Retinal pigment epithelial cell (primary cell): Measurements from ENCODE around the gene DHODH.
"Not testable (repeated sequence)": the region's sequence is repeated elsewhere in the genome, so short reads cannot be mapped to it uniquely, and the experiment has no call there.

Source experiments
- DNase-seq: peaks from one replicate; pipeline ENCODE4 v3.0.0-alpha.2; 2010; ENCODE audit warnings: low read depth
- H3K4me3 ChIP-seq: 2 replicates; pipeline ENCODE4 v1.5.1; 2011; ENCODE audit warnings: mild to moderate bottlenecking, low read length, control low read depth, moderate library complexity
- CTCF ChIP-seq: conservative IDR thresholded peaks from 2 replicates; pipeline ENCODE4 v1.5.1; 2011; ENCODE audit warnings: low read depth, low read length, control low read depth, inconsistent platforms

Gene DHODH

GRCh38 chr16:72043058-72043457, 34.5 kb downstream of the DHODH start:
- no peak for DNase-seq
- no peak overlapping the region for H3K4me3 ChIP-seq
- TF ChIP-seq CTCF, result no peak

GRCh38 chr16:72043539-72043938, 35.0 kb downstream of the DHODH start:
- no peak for DNase-seq
- TF ChIP-seq CTCF, result no peak
- H3K4me3 ChIP-seq, result no peak overlapping the region

GRCh38 chr16:72044296-72044695, 35.8 kb downstream of the DHODH start:
- H3K4me3 ChIP-seq, result no peak overlapping the region
- TF ChIP-seq CTCF, result no peak
- no peak for DNase-seq

GRCh38 chr16:72044825-72045359, 36.3 kb downstream of the DHODH start:
- no peak for TF ChIP-seq CTCF
- no peak for DNase-seq

GRCh38 chr16:72049110-72049509, 40.6 kb downstream of the DHODH start:
- H3K4me3 ChIP-seq, result no peak overlapping the region
- no peak for TF ChIP-seq CTCF
- no peak for DNase-seq

More at GRCh38 chr16:72044825-72045359, 36.3 kb downstream of the DHODH start:
- no peak overlapping the region for H3K4me3 ChIP-seq

GRCh38 chr16:72050769-72051464, 42.4 kb downstream of the DHODH start:
- no peak for TF ChIP-seq CTCF
- DNase-seq, result no peak
- no peak overlapping the region for H3K4me3 ChIP-seq

- DNase-seq, result no peak
- no peak for TF ChIP-seq CTCF
- H3K4me3 ChIP-seq, result no peak overlapping the region
Measured at GRCh38 chr16:72051818-72052217, 43.3 kb downstream of the DHODH start.

- not testable (repeated sequence) for H3K4me3 ChIP-seq, DNase-seq
Measured at GRCh38 chr16:72054254-72054847, 45.8 kb downstream of the DHODH start, which contains the start of gene HP. Gene HP, plus strand, starts transcription at chr16:72054505. Its CDS starts 148 bp downstream, at chr16:72054653.
